HG03139 (cell line): ENCODE data around the gene MAD1L1.
"Not testable (repeated sequence)": the region's sequence is repeated elsewhere in the genome, so short reads cannot be mapped to it uniquely, and the experiment has no call there.

Experiments used
- ATAC-seq: cut with Tn5 transposase; IDR thresholded peaks from one replicate; pipeline ENCODE4 v1.9.1; 2021; ENCODE audit not compliant: unreplicated experiment

MAD1L1 gene

DNA sequence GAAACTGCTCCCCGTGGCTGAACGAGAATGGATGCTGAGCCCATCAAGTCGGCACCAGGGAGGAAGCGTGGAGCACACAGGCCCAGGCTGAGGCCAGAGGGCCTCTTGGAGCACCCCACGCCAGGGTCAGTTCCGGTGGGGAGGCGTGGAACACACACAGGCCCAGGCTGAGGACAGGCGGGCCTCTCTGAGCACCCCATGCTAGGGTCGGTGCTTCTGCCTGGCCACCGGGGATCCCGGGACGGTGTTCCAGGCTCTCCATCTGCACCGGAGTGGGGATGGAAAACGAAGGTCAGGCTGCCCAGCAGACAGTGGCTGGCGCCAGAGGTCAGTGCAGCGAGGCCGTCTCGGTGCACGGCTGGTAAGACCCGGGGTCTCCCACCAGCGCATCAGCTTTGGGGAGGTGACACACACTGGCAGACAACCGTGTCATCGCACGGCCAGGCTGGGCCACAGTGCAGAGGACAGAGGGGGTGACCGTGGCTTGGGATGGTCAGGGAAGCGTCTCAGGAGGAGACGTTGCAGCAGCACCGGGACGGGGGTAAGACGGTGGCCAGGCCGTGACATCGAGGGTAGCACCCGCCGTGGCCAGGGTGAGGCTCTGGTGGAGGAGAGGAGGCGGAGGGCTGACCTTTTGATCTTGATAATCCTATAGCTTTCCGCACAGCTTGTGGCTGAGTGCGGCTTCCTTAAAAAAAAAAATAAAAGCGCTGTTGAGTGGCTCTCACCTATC, 358.7 kb downstream of the MAD1L1 start:
- no peak for ATAC-seq

DNA sequence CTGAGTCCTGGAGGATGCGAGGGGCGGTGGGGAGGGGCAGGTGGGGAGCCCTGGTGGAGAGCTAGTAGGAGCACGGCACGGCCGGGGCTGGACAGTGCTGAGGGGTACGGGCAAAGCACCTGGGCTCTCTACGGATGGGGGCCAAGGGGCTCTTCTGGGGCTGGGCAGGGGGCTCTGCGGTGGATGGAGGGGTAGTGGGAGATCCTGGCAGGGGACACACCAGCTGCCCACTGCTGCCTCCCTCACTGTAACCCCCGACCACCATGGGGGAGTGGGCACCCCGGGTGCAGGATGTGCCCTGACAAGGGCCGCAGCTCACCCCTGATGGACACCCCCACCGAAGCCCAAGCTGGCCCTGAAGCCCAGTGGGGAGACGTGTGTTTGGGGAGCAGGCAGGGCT, 359.3 kb downstream of the MAD1L1 start:
- no peak for ATAC-seq

DNA sequence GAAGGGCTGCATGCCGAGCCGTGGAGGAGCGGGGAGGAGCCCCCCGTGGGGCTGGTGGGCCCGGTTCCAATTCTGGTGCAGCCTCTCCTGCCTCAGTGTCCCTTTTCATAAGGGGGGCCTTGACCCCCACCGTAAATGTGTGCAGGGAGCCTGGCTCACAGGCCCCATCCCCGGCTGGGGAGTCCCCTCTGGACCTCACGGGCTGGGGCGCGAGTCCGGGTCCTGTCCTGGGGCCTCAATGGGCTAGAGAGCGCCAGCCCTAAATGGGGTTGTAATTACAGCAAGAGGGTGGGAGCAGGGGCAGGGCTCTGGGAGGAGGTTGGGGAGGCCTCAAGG, 359.7 kb downstream of the MAD1L1 start:
- no peak for ATAC-seq

DNA sequence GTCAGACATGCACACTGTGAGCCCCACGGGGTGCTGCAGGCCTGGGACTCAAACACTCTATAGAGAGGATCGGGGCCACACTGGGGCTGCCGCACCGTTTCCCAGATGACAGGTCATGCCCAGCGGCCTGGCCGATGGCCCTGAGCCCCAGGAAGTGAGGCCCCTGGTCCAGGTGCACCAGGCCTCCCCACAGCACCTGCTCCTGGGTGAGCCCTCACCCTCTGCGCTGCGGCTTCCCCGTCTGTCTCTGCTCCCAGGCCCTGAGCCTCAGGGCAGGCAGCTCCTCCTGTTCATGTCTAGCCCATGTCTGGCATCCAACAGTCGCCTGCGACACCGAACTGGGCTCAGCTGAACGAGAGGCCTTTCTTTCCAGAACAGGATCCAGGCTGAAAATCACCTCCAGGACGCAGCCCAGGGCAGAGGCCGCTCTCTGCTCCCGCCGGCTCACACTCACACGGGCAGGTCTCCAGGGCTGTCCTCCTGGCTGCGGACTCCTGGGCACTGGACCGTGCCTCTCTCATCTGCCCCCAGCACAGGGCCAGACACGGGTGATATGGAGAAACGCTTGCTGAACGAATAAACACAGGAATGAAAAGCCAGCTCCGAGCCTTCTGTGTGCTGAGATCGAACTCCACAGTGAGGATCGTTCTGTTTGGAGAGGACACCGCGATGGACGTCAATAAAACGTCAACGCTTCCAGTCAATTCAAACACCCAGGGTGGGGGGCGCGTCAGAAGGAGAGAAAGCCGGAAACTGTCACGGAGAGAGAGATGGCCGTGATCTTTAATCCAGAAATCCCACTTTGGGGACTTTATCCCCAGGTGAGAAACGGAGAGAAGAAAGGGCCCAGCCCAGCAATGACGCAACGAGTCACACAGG, 360.3 kb downstream of the MAD1L1 start:
- no peak for ATAC-seq

DNA sequence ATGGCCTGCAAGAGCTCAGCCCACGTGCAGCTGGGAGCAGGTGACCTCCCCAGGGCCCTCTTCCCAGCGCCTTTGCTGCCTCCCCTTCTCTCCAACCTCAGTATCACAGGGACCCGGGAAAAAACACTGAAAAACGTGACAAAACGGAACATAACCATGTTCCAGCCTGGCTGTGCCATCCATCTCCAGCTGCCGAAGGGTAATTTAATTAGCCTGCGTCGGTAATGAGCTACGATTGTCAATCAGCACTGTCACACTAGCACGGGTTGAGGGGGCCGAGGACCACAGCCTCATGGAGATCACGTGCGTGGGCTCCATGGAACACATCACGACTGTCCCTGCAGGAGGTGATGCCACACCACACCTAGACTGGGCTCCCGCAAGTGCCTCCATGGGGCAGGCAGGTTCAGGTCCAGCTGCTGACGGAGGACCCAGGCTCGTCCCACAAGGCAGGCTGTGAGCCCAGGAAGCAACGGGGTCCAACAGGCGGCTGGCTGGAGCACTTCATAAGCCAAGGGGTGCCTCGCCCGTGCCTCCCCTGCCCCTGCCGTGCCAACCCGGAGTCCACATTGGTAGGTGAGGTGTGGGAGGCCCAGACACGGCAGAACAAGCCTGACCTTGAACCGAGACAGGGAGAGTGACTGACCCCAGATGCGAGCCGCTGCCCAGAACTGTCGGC, 363.2 kb downstream of the MAD1L1 start:
- no peak for ATAC-seq

DNA sequence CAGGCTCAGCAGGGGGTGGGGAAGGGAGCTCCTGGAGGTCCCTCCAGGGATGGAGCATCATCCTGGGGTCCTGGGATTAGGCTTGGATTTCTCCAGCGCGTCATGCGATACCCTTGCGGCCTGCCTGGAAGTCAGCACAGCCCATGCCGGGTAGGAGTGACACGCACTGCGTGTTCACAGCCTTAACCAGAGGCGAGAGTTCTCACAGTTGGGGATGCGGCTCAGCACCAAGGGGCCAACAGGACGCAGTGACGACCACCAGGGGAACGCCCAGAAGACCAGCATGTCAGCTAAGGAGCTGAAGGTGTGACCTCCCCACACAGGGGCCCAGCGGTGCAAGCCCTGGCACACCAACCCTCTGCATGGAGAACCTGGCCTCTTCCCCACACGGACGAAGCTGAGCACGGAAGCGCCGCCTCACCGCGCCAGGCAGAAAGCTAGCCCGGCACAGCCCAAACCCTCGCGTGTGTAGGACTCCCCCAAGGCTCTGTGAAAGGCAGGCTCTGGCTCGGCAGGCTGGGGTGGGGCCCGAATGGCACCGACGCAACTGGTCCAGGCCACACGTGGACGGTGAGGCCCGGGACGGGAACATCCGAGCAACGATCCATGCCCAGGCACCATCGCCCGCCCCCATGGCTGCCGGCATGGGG, 364.1 kb downstream of the MAD1L1 start:
- no peak for ATAC-seq

DNA sequence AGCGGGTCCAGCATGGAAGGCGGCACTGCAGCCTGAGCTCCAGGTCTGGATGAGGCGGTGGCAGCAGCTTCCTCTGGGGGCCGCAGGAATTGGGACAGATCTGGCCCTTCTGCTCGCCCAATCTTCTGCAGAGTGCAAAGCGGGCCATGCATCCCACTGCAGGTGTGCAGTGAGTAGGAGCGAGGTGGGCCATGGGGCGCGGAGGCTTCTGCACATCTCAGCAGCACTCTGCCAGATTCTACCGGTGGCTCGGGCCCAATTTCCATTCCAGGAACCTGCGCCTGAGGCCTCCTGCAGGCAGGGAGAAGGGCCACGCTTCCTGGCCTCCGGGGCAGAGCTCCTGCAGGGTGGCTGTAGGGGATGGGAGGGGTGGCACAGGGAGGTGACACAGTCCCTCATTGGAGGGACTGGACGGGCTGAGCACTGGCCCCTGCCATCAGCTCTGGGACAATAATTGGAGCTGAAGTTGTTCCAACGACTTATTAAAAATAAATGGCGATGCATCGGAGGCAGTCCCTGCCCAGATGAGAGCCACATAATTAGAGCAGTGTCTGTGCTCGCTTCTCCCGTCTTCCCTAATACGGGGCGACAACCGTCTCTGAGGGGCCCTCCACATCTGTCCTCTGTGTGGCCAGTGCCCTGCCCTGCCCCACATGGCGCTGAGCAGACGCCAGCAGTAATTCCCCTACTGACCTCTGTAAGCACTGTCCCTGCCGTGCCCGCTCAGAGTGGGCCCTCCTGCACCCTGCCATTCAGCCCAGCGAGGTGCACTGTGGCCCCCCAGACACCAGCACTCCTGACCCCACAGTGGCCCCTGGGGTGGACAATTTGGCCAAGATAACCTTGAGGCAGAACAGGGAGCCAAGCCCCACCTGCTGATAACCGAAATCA, 365.1 kb downstream of the MAD1L1 start:
- ATAC-seq = no peak

DNA sequence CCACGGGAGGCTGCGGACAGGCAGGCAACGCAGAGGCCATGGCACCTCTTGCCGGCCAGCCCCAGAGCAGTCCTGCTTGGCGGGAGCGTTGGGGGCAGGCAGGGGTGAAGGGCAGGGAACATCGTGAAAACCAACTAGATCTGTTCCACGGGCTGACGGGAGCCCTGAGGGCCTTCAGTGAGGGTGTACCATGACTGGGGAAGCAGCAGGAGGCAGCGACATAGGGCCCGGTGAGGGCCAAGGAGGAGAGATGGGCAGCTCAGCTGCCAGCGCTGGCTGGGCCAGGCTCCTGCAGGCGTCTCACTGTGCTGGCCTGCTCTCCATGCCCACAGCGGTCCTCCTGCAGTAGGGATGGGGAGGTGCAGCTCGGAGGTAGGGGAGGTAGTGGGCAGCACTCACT, 366.1 kb downstream of the MAD1L1 start:
- ATAC-seq = no peak

DNA sequence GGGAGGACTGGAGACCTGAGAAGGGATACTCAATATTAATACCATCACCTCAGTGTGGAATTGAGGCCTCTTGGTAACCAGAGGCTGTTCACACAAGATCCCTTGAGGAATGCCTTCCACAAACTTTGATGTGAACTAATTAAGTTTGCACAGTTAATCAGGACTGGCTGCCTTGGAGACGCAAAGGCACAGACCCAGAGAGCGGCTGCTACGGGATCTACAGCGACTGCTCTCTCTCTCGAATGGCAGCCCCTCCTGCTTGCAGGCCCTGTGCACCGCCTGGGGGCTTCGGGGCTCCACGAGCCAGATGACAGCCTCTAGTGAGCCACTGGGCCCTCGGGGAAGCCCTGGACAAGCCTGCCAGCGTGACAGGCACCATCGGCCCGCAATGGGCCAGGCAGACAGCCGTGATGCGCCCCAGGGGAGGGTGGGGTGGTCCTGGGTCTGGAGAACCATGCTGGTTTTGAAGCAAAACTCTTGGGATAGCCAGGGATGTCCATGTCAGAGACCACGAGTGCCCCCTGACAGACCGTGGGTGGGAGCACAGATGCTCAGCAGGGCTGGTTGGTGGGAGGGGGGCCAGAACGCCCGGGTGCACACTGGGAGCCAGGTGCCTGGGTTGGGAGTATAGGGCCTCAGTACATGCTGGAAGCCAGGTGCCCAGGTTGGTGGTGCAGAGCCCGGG, 367.0 kb downstream of the MAD1L1 start:
- no peak for ATAC-seq

DNA sequence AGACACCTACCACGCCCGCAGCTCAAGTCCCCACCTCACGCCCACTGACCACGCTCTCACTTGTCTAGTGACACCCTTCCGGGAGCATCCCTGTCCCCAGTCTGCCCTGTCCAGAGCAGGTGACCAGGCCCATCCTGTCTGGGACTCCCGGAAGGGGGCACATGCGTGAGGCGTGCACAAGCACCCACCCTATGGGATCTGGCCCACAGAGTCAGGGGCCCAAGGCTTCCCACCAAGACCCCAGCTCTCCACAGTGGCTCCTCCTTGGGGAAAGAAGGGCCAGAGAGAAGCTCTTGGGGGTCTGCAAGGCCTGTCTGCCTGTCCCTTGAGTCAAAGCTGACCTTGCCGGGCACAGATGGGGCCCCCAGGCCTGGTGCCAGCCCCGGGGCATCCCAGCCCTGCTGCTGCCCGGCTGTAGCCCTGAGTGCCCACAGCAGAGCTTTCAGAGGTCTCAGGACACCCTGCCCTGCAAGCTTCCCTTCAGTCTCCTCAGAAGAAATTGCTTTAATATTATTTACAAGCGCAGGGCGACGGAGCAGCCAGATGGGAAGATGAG, 367.7 kb downstream of the MAD1L1 start:
- no peak for ATAC-seq

DNA sequence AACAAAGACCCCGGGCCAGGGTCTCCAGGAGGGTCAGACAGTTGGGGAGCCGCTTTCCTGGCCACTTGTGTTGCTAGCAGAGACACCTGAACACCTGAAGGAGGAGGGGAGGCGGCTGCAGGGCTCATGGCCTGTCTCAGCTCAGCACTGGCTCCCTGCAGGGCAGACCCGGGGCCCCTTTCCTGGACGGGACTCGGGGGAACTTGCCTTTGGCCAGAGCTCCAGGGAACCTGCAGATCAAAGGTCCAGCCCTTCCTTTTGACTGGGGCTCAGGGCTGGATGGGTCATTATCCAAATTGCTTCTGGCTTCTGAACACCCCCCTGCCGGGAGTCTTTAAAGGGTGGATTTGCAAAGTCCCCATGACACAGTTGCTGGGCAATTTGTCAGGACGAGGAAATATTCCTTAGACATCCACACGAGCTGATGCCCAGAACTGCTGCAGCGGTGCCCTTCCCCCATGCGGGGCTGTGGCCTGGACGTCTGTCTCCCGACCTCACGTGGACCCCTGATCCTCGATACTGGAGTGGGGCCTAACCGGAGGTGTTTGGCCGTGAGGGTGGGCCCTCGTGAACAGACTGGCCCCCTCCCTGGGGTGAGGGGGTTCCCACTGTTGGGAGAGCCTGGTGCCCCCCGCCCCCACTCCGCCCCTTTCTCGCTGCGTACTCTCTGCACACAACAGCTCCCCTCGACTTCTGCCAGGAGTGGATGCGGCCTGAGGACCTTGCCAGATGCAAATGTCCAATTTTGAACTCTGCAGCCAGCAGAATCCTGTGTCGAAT, 368.4 kb downstream of the MAD1L1 start:
- no peak for ATAC-seq

DNA sequence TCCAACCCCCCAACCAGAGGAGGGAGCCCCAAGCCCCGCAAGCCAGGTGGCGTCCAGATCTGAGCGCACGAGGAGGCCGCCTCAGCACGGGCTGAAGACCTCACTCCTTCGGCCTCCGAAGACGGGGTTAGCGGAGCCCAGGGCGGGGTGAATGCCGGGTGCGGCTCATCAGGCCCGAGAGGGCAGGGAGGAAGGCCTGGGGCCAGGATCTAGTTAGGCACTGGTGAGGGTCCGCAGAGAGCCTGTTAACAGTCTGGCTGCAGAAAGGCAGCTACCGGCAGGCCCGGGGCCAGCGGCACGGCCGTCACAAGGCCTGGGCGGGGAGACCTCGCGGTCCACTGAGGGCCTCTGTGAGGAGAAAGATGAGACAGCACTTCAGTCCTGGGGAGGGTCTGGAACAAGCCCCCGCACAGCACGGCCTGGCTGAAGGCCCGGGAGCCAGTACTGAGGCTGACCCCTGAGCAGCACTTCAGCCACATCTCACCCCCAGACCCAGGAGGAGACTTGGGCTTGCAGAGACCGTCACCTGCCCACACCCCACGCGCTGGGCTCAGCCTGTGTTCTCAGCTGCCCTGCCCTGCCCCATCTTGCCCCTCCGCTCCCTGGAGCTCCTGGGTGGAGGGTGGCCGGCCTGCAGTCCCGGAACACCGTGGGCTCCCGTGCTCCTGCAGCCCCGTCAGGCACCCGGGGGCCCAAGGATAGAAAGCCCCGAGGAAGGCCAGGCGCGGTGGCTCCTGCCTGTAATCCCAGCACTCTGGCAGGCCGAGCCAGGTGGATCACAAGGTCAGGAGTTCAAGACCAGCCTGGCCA, 369.4 kb downstream of the MAD1L1 start:
- no peak for ATAC-seq

DNA sequence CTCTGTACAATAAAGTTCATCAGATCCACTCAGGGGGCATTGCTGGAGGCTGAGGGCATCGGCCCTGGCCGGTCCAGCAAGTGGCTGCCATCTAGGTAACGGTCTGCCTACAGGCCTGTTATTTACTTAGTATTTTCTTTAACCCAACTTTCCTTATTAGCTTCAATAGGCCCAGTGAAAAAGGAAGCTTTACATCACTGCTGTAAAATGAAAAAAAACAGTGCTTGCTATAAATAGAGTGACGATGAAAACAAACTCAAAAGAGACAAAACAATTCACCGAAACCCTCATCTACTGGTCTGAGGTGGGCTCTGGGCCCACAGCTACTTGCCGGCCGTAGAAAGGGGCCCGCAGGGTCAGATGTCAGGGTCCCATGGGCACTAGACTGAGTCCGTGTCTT, 370.2 kb downstream of the MAD1L1 start:
- ATAC-seq = no peak

DNA sequence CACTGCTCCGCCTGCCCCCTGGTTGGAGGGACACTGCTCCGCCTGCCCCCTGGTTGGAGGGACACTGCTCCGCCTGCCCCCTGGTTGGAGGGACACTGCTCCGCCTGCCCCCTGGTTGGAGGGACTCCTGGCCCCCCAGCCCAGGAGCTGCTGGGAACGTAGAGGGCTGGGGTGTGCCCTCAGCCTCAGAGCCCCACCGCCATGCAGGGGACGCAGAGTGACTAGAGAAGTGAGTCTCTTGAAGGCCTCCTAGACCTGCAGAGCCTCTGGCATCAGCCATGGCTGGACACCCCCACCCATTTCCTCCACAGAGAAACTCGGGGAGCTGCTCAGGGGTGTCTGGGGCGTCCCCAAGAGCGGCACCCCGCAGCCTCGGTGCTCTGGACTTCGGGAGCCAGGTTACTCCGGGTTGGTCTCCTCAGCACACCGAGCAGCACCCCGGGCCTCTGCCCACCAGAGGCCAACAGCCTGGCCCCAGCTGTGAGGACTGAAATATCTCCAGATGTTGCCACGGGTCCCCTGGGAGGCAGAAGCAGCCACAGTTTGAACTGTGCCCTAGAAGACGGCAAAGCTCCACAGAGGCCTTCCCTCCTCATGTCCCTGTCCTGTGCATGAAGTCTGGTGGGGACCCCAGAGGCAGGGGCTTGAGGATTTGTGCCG, 370.8 kb downstream of the MAD1L1 start:
- no peak for ATAC-seq

DNA sequence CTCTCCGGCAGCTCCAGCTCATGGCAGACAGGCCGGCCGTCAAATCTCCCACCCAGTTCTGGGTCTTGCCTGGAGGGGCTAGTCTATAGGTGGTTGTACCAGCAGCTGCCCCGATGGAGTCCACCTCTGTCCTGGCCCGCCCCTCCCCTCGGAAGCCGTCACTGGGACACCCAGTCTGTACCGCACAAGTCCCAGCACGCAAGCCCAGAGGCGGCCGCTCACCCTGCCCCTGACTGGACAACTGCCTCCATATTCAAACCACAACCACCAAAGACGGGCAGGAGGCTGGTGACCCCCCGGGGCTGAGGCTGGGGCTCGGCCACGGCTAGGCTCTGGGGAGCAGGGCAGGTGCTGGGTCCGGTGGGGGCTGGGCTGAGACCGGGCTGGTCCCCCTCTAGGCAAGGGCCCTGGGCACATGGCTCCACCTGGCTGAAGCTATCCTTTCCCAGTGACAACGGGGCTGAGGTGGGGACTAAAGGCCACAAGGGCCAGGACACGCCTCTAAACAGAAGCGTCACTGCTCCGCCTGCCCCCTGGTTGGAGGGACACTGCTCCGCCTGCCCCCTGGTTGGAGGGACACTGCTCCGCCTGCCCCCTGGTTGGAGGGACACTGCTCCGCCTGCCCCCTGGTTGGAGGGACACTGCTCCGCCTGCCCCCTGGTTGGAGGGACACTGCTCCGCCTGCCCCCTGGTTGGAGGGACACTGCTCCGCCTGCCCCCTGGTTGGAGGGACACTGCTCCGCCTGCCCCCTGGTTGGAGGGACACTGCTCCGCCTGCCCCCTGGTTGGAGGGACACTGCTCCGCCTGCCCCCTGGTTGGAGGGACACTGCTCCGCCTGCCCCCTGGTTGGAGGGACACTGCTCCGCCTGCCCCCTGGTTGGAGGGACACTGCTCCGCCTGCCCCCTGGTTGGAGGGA, 371.6 kb downstream of the MAD1L1 start:
- ATAC-seq = not testable (repeated sequence)

DNA sequence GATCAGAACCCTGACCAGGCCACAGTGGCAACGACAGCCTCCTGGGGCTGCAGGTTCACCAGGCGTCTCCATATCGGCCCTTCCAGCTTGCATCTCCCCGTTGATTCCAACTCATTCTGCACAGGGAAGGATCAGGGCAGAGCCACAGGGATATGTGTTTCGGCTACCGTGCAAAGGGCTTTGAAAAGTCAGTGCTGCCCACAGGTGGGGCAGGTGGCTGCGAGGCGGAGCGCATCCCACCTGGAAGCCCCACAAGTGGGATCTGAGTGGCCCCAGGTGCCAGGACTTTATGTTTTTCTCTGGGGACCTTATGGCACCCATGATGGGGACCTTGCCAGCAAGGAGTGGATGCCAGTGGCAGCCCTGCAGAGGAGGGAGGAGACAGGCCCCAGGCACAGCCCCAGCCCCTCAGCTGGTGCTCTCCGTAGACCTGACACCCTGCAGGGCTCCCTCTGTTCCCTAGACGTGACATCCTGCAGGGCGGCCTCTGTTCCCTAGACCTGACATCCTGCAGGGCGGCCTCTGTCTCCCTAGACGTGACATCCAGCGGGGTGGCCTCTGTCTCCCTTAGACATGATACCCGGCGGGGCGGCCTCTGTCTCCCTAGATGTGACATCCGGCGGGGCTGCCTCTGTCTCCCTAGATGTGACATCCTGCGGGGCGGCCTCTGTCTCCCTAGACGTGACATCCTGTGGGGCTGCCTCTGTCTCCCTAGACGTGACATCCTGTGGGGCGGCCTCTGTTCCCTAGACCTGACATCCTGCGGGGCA, 373.3 kb downstream of the MAD1L1 start:
- ATAC-seq = no peak
